Endothelial cell of coronary artery (primary cell): ENCODE results near the gene PKM. TPM values are rescaled to one million over a fixed set of nuclear protein-coding genes. Genes with fewer than 3 reads are reported as not detected.

ENCODE experiments used
- total RNA-seq: library from RNA; depleted of rRNA; stranded (reverse); fragments of >200 nt; gene quantifications from 2 replicates; pipeline ENCODE4 v1.2.3, GENCODE V29; 2014

The PKM gene
- 1,065 and 1,721 TPM in 2 replicates for total RNA-seq

GRCh38 chr15:72231066-72231832 is at the start of gene PKM:
PKM (minus strand) TSS chr15:72231190; CDS start chr15:72219097, 12,093 bp downstream.

GRCh38 chr15:72272213-72272996 is 41.4 kb upstream of the PKM start, which contains the start of gene PARP6:
PARP6 (minus strand) TSS chr15:72272554; CDS start chr15:72267477, 5,077 bp downstream.

GRCh38 chr15:72197460-72198355 is 33.3 kb downstream of the PKM start, which contains the start of gene GRAMD2A:
GRAMD2A (minus strand) TSS chr15:72197787.

Other genes with a start within 250 kb of the PKM start
- gene MYO9A, start 113.0 kb downstream of the PKM start, total RNA-seq: 18.9 and 34.7 TPM in 2 replicates
- 1.1 and 1.3 TPM in 2 replicates for gene SENP8, start 112.8 kb downstream of the PKM start, total RNA-seq
- under 0.01 and 0.09 TPM in 2 replicates for gene GRAMD2A, start 33.4 kb downstream of the PKM start, total RNA-seq
- gene PARP6, start 41.4 kb upstream of the PKM start, total RNA-seq: 9.8 and 16.5 TPM in 2 replicates
- not detected in 2 replicates for gene CELF6, start 89.0 kb upstream of the PKM start, total RNA-seq
- gene HEXA, start 144.8 kb upstream of the PKM start, total RNA-seq: 42.4 and 47.8 TPM in 2 replicates
- gene TMEM202, start 167.1 kb upstream of the PKM start, total RNA-seq: not detected in 2 replicates
- 38.1 and 51.8 TPM in 2 replicates for gene ARIH1, start 243.1 kb upstream of the PKM start, total RNA-seq